ENCODE measurements around the gene CCNY. TPM values are rescaled to one million over a fixed set of nuclear protein-coding genes. Genes with fewer than 3 reads are reported as not detected.

CCNY gene
- total RNA-seq, 3 donors from 2014 or later: 48.6 to 64.4 (median 51.5) TPM

- ATAC-seq: no peak
- Histone ChIP-seq H3K4me1 (ENCODE audit: low read depth) (no peaks in the 10 kb centered on the region), H3K9me3 (peaks cover 38% of the 10 kb centered on the region), H3K36me3 (ENCODE audit: low read depth) (no peaks in the 10 kb centered on the region), H3K4me3 (no peak overlapping the region)
- no peak for TF ChIP-seq CTCF (IDR thresholded peaks at IDR 0.05)
- no peak for DNase-seq
- intact Hi-C loops (cut with DNase I, micrococcal nuclease): no loop called here
Measured at GRCh38 chr10:35440016-35440415, 103.7 kb downstream of the CCNY start.

DNA sequence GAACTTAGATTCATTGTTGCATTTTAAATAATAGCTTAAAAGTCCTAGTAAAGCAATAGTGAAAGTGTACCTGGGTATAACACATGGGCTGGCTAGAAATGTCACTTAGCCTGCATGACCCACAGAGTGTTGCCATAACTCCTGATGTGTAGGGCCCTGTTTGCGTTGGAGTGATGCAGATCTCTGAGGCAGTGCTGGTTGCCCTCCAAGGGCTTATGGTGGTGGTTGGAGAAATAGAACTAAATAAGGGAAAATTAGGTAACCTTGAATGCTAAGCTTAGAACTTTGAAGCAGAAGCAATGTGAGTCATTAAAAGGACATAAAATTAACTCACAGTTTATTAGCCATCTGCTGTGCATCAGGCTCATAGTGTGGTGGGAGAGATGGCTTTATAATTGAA is 105.7 kb downstream of the CCNY start:
- intact Hi-C loops (cut with DNase I, micrococcal nuclease): no loop called here
- peaks cover 44% of the 10 kb centered on the region for H3K9me3 ChIP-seq

GRCh38 chr10:35442592-35442991 is 106.3 kb downstream of the CCNY start:
- peaks cover 6% of the 10 kb centered on the region for H3K4me1 ChIP-seq (ENCODE audit: low read depth)
- H3K4me3 ChIP-seq: no peak overlapping the region
- H3K36me3 ChIP-seq (ENCODE audit: low read depth): no peaks in the 10 kb centered on the region
- H3K9me3 ChIP-seq: peaks cover 44% of the 10 kb centered on the region
- no peak for ATAC-seq
- no peak for TF ChIP-seq CTCF (IDR thresholded peaks at IDR 0.05)
- DNase-seq: no peak
- intact Hi-C loops (cut with DNase I, micrococcal nuclease): no loop called here

More for the DNA sequence above, 105.7 kb downstream of the CCNY start:
- no peak for TF ChIP-seq CTCF (IDR thresholded peaks at IDR 0.05)
- Histone ChIP-seq H3K4me3 (no peak overlapping the region), H3K4me1 (ENCODE audit: low read depth) (peaks cover under 1% of the 10 kb centered on the region), H3K36me3 (ENCODE audit: low read depth) (no peaks in the 10 kb centered on the region)
- no peak for ATAC-seq
- DNase-seq: no peak

DNA sequence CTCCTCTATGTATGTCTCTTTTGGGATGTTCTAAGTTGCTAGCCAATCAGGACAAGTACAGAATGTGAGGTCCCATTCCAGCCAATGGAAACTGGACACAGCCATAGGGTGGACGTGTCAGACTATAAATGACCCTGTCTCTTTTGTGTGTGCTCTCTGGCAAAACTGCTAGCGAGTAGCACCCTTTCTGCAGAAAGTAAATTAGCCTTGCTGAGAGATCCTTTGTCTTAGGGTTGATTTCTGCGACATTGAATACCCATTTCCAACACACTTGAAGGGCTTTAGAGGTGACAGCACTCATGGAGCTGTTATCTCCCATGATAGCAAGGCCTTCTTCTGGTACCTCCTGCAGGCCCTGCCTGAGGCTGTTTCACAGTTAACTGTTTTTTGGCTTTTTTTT is 107.5 kb downstream of the CCNY start:
- intact Hi-C loops (cut with DNase I, micrococcal nuclease): no loop called here
- ATAC-seq: no peak
- Histone ChIP-seq H3K36me3 (ENCODE audit: low read depth) (no peaks in the 10 kb centered on the region), H3K9me3 (peaks cover 37% of the 10 kb centered on the region), H3K4me1 (ENCODE audit: low read depth) (peaks cover 19% of the 10 kb centered on the region), H3K4me3 (no peak overlapping the region)
- no peak for DNase-seq
- TF ChIP-seq CTCF (IDR thresholded peaks at IDR 0.05): no peak

GRCh38 chr10:35445150-35445884 is 109.0 kb downstream of the CCNY start:
- ATAC-seq (no peak), DNase-seq (no peak)
- no peaks in the 10 kb centered on the region for H3K36me3 ChIP-seq (ENCODE audit: low read depth)
- H3K4me1 ChIP-seq (ENCODE audit: low read depth): peaks cover 20% of the 10 kb centered on the region
- H3K4me3 ChIP-seq: no peak overlapping the region
- intact Hi-C loops (cut with DNase I, micrococcal nuclease): no loop called here
- H3K9me3 ChIP-seq: peaks cover 33% of the 10 kb centered on the region
- no peak for TF ChIP-seq CTCF (IDR thresholded peaks at IDR 0.05)

Measured in mucosa of descending colon (tissue), 3 donors.